HTERT RPE-1 (cell line): ENCODE results near the gene PPP1R36.
"Not testable (repeated sequence)": the region's sequence is repeated elsewhere in the genome, so short reads cannot be mapped to it uniquely, and the experiment has no call there.

Experiments used
- in situ Hi-C: fragments of 300-500 bp; cut with MboI; formaldehyde crosslinking; loops from 4 replicates; pipeline ENCODE4 v1.14.3; 2020; ENCODE audit warnings: low sequenced_read_pairs

Gene PPP1R36

DNA sequence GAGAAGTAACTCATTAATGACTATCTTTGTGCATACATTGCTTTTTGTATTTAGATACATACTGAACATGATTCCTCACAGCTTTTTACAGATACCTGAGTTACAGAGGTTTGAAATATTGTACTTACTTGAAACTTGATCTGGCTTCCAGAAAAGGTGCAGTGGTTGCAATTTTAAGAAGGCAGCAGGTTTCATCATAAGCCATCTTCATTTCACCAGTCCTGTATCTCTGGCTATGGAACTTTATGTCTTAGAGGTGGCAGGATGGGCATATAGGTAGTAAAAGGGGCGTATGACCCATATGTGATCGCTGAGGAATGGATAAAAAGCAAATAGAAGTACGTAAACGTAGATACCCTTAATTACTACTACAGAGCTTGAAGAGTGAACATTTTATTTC lies 31.5 kb upstream of the PPP1R36 start:
- in situ Hi-C loops, result no loop called here

DNA sequence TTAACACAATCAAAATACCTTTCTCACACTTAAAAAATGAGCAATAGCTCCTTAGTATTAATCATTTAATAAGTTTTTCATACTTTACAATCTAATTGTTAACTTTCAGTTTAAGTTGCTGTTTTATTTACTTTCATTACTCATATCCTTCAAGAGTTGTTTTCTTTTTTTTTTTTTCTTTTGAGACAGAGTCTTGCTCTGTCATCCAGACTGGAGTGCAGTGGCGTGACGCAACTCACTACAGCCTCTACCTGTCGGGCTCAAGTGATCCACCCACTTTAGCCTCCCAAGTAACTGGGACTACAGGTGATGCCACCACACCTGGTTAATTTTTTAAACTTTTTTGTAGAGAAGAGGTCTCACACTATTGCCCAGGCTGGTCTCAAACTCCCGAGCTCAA lies 29.1 kb upstream of the PPP1R36 start:
- in situ Hi-C loops, result no loop called here

DNA sequence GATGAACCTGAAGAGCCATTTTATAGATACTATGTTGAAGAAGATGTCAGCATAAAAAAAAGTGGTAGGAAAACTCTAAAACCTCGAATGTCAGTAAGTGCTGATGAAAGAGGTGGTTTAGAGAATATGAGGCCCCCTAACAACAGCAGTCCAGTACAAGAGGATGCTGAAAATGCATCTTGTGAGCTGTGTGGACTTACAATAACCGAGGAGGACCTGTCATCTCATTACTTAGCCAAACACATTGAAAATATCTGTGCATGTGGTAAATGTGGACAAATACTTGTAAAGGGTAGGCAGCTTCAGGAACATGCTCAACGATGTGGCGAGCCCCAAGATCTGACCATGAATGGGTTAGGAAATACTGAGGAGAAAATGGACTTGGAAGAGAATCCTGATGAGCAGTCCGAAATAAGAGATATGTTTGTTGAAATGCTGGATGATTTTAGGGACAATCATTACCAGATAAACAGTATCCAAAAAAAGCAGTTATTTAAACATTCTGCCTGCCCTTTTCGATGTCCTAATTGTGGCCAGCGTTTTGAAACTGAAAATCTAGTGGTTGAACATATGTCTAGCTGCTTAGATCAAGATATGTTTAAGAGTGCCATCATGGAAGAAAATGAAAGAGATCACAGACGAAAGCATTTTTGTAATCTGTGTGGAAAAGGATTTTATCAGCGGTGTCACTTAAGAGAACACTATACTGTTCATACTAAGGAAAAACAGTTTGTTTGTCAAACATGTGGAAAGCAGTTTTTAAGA lies 27.0 kb upstream of the PPP1R36 start:
- in situ Hi-C loops, result no loop called here

DNA sequence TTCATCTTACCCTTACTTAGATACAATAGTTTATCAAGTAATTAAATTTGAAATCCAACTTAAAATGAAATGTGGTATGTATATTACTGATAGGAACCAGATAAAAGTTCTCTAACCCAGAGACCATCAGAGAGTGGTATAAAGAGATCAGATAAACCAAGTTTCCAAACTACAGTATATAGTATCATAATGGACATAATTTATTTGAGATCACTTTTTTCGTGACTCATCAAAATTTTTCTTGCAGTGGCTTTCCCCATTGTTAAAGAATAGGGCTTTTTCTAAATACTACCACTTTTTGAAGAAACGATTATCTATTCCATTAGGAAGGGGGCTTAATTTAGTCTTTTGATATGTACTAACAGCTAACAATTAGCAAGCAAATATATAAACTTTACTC lies 24.4 kb upstream of the PPP1R36 start:
- in situ Hi-C loops, result no loop called here

DNA sequence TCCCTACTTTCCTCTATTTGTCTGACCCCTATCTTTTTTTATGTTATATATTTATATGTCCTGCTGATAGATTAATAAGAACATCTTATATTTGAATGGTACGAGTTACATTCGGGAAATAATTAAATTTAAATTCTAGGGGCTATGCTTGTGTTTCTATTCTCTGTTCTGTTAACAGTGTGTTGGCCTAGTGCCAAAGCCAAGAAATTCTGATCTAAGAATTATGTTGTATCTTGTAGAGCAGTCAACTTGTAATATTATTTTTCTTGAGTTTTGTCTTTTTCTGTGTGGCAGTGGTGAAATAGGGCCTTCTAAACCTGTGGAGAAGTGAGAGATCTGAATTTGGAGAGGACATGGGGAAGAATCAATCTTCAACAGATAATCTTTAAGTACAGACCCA lies 18.2 kb upstream of the PPP1R36 start:
- in situ Hi-C loops, result no loop called here

DNA sequence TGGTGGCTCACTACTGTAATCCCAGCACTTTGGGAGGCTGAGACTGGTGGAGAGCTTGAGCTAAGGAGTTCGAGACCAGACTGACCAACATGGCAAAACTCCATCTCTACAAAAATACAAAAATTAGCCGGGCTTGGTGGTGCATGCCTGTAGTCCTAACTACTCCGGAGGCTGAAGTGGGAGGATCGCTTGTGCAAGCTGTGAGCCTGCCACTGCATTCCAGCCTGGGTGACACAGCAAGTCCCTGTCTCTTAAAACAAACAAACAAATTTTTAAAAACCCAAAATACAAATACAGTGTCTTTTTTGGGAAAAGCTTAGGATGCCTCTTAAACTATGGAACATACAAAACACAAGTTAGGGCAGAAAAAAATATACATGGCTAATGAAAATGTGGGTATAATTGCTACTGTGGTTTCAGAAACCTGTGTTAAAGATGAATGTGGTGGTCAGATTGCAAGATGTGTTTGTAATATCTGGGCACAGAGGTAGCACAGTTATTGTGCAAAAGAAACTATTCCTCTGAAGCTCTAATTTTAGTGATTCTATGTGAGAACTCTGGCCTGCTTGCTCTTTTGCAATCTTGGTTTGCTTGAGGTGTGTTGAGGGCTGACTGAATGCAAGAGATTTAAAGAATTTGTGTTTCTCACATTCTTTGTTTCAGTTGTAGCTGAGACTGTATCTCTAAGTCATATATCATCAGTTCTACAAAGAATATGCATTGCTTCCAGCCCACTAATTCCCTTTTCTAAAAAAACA lies 13.1 kb upstream of the PPP1R36 start:
- in situ Hi-C loops, result no loop called here

DNA sequence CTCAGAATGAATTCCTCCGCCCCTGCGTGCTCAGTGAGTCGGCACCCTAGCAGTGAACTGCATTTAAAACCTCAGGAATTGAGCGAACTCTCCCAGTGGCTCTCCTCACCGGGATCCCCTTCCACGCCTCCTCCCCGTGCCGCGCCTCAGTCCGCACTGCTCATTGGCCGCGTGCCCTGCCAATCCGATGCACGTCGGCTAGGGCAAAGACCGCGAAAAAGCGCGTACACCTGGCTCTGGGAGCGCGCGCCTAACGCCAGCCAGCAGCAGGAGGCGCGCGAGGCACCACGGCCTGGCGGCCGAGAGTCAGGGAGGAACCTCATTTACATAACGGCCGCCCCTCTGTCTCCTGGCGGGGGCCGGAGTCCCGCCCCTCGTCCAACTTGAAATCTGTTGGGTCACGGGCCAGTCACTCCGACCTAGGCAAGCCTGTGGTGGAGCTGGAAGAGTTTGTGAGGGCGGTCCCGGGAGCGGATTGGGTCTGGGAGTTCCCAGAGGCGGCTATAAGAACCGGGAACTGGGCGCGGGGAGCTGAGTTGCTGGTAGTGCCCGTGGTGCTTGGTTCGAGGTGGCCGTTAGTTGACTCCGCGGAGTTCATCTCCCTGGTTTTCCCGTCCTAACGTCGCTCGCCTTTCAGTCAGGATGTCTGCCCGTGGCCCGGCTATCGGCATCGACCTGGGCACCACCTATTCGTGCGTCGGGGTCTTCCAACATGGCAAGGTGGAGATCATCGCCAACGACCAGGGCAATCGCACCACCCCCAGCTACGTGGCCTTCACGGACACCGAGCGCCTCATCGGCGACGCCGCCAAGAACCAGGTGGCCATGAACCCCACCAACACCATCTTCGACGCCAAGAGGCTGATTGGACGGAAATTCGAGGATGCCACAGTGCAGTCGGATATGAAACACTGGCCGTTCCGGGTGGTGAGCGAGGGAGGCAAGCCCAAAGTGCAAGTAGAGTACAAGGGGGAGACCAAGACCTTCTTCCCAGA lies 9.3 kb upstream of the PPP1R36 start, which contains the start of gene HSPA2:
Gene HSPA2, plus strand, starts transcription at position 534 of the 995 bp plus-strand sequence. Its CDS starts 109 bp downstream, at position 643.
- in situ Hi-C loops, result no loop called here

DNA sequence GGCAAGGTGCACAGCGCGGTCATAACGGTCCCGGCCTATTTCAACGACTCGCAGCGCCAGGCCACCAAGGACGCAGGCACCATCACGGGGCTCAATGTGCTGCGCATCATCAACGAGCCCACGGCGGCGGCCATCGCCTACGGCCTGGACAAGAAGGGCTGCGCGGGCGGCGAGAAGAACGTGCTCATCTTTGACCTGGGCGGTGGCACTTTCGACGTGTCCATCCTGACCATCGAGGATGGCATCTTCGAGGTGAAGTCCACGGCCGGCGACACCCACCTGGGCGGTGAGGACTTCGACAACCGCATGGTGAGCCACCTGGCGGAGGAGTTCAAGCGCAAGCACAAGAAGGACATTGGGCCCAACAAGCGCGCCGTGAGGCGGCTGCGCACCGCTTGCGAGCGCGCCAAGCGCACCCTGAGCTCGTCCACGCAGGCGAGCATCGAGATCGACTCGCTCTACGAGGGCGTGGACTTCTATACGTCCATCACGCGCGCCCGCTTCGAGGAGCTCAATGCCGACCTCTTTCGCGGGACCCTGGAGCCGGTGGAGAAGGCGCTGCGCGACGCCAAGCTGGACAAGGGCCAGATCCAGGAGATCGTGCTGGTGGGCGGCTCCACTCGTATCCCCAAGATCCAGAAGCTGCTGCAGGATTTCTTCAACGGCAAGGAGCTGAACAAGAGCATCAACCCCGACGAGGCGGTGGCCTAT lies 8.3 kb upstream of the PPP1R36 start:
- in situ Hi-C loops, result no loop called here

DNA sequence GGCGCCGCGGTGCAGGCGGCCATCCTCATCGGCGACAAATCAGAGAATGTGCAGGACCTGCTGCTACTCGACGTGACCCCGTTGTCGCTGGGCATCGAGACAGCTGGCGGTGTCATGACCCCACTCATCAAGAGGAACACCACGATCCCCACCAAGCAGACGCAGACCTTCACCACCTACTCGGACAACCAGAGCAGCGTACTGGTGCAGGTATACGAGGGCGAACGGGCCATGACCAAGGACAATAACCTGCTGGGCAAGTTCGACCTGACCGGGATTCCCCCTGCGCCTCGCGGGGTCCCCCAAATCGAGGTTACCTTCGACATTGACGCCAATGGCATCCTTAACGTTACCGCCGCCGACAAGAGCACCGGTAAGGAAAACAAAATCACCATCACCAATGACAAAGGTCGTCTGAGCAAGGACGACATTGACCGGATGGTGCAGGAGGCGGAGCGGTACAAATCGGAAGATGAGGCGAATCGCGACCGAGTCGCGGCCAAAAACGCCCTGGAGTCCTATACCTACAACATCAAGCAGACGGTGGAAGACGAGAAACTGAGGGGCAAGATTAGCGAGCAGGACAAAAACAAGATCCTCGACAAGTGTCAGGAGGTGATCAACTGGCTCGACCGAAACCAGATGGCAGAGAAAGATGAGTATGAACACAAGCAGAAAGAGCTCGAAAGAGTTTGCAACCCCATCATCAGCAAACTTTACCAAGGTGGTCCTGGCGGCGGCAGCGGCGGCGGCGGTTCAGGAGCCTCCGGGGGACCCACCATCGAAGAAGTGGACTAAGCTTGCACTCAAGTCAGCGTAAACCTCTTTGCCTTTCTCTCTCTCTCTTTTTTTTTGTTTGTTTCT lies 7.6 kb upstream of the PPP1R36 start:
- in situ Hi-C loops, result no loop called here

DNA sequence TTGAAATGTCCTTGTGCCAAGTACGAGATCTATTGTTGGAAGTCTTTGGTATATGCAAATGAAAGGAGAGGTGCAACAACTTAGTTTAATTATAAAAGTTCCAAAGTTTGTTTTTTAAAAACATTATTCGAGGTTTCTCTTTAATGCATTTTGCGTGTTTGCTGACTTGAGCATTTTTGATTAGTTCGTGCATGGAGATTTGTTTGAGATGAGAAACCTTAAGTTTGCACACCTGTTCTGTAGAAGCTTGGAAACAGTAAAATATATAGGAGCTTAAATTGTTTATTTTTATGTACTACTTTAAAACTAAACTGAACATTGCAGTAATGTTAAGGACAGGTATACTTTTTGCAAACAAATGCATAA lies 6.9 kb upstream of the PPP1R36 start:
- in situ Hi-C loops, result no loop called here

DNA sequence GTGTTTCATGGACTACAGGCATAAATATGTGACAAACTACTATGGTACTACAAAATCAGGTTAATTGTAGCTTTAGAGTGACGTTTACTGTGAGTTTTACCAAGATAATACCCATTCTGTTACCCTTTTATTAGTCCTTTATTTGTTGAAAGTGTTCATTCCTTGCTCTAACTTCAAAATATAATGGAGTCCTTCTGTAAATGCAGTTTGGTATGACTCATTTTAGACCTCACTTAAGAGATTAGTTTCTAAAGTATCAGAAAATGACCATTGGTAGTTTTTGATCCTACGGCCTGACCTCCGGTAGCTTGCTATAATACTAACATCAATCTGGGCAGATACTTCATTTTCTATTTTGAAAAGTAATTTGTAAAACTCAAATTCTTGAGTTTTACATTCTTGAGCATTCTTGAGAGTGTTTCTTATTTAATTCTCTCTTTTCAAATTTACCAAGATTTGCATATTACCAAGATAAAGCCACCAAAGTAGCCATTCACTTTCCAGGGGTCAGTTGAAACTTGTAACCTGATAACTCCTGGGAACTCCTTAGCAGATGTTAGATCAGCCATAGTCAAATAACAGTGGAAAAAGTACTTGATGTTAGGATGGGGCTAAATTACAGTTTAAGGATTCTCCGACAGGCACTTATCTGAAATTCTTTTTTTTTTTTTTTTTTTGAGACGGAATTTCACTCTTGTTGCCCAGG lies 5.0 kb upstream of the PPP1R36 start:
- in situ Hi-C loops, result no loop called here

DNA sequence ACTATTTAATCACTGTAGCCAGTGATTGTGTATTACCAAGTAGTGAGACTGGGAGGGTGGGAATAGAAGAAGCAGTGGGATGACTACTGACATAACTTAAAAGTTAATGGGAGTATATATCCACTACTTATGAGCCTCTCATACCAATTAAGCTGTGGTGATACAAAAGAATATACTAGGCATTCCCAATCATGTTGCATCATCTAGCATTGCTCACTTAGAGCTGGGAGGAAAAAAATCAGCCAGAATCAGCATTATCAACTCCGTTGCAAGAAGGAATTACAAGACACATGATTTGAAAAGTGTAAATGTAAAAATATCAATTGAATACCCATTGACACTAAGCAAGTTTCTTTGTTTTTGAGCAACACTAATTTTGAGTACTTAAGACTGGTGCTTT lies 745 bp upstream of the PPP1R36 start:
- in situ Hi-C loops, result no loop called here

DNA sequence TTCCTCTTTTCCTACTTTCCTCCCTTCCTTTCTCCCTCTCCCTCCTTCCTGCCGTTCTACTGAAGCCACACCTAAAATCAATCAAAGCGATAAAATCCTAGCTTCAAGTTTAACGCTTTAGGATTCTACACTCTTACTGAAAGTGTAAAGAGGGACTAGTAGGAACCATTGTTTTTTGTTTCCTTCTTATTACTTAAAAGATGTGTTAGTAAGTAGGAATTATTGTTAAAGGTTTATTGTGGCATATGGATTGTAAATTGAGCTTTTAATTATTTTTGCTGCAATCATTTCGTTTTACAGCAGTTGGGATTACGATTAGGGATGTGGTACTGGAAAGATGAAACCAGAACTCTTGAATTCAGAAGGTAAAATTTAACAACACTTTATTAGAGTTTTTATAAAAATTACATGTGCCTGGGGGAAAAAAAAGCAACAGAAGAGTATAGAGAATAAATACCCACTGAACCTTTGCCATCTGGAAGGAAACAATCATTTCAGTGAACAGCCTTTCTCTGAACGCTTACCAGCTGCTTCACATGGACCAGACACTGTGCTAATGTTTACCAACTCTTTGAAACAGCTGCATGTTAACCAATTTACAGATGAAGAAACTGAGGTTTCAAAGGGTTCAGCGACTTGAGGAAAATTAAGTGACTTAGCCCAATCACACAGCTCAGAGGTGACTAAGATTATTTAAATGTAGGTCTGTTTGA lies 1.0 kb downstream of the PPP1R36 start:
- in situ Hi-C loops, result no loop called here

DNA sequence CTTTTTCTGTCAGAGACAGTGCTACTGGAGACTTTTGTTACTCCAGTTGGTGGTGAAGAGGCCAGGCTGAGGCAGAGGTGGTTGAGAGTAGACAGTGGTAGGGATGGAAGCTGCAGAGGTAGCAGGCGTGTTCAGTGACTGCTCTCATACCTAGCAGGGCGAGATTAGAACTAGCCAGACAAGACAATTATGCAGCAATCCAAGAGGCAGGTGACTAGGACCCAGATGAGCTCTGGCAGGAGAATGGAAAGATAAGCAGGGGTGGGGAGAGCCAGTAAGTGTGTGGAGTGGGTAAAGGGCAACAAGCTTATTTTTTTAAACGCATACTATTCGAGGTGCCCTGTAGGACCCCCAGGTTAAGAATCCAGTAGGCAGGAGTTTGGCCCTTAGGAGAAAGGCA lies 4.8 kb downstream of the PPP1R36 start:
- in situ Hi-C loops, result no loop called here

DNA sequence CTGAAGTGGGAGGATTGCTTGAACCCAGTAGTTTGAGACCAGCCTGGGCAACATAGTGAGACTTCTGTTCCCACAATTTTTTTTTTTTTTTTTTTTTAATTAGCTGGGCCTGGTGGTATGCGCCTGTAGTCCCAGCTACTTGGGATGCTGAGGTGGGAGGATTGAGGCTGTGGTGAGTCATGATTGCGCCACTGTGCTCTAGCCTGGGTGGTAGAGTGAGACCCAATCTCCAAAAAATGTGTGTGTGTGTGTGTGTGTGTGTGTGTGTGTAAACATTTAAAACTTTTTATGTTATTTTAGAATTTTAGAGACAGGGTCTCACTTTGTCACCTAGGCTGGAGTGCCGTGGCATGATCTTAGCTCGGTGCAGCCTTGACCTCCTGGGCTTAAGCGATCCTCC lies 6.8 kb downstream of the PPP1R36 start:
- in situ Hi-C loops, result no loop called here

DNA sequence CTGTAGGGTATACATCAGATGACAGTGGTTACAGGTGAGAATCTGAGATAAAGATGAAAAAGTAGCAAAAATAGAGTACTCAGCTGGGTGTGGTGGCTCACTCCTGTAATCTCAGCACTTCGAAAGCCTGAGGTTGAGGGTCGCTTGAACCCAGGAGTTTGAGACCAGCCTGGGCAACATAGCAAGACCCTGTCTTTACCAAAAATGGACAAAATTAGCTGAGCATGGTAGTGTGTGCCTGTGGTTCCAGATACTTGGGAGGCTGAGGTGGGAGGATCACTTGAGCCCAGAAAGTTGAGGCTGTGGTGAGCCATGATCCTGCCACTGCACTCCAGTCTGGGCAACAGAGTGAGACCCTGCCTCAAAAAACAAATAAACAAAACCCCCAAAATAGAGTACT lies 8.5 kb downstream of the PPP1R36 start:
- in situ Hi-C loops, result not testable (repeated sequence)

DNA sequence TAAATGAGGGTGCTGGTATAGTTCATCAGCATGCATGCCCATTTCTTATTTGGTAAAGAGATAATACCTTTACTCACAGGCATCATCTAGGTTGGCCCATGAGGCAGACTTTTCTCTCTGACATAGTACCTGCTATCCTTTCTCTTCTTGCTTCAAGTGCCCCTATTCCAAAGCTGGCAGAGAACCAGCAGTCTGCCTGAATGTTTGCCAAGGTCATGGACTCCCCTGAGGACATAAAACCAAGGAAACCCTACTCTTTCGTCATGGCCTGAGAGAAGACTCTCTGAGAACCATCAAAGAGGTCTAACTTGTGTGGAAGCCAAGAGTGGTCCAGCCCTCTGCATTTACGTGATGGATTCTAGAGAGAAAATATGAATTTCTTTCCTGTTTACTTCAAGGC lies 11.9 kb downstream of the PPP1R36 start:
- in situ Hi-C loops, result no loop called here

DNA sequence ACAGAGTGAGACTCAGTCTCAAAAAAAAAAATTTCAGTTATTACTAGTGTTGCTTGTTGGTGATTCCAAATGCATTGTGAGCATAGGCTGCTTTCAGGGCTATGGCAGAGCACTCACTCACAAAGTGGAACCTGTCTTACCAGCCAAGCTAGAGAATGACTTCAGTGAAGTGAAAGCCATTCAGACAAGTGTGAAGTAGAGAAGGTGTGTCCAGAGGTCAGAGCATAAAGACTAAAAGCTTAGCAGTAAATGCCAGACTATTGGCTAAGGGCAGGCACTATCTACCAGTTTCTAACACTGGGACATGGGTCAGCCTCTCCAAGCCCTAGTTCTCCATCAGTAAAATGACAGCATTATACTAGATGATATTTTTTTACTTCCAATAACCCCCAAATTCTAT lies 12.7 kb downstream of the PPP1R36 start:
- in situ Hi-C loops, result no loop called here
